Body of pancreas (tissue), 4 donors: ENCODE measurements around the gene BRIP1. TPM values are rescaled to one million over a fixed set of nuclear protein-coding genes. Genes with fewer than 3 reads are reported as not detected.

Source experiments
- ATAC-seq: fragments of 150-250 bp; one replicate; pipeline ENCODE4 v1.9.1; 2016
- DNase-seq, 4 donors: peaks; one replicate each; pipeline ENCODE4 v3.0.0-alpha.2; 2019
- H3K27ac ChIP-seq, 4 donors: fragments of 200-600 bp; sonication (generic); 1 replicate in 3 of 4; 2 replicates in 1 of 4; pipeline versions ENCODE4 v1.5.1 to v1.6.1; 2016 to 2019; ENCODE audit warnings: mild to moderate bottlenecking in 1 of 4, mixed read lengths in 1 of 4, moderate library complexity in 1 of 4
- H3K27me3 ChIP-seq, 2 donors: fragments of 200-600 bp; sonication (generic); one replicate each; pipeline ENCODE4 v1.6.0; 2016; ENCODE audit warnings: mild to moderate bottlenecking in 1 of 2
- H3K36me3 ChIP-seq, 2 donors: fragments of 200-600 bp; sonication (generic); replicated peaks in 1 of 2; 2 replicates each; pipeline ENCODE4 v1.5.1; 2016; ENCODE audit warnings: low read depth in 2 of 2; ENCODE audit not compliant: insufficient read depth in 1 of 2
- H3K4me1 ChIP-seq: fragments of 200-600 bp; sonication (generic); one replicate; pipeline ENCODE4 v1.6.0; 2016
- H3K4me3 ChIP-seq, 2 donors: fragments of 200-600 bp; sonication (generic); 1 replicate in 1 of 2; 2 replicates in 1 of 2; pipeline ENCODE4 v1.5.1; 2016 to 2019
- H3K9me3 ChIP-seq, 3 donors: fragments of 200-600 bp; sonication (generic); 1 replicate in 2 of 3; 2 replicates in 1 of 3; pipeline ENCODE4 v1.5.1; 2016
- CTCF ChIP-seq, 7 experiments: fragments of 450-650 bp in 4 of 7; fragments of 200-600 bp in 3 of 7; sonication (generic) in 3 of 7; IDR thresholded peaks; one replicate each; pipeline ENCODE4 v1.5.1; 2016 to 2019; ENCODE audit warnings: antibody characterized with exemption in 7 of 7
- POLR2A ChIP-seq, 3 donors: fragments of 450-650 bp; IDR thresholded peaks; one replicate each; pipeline ENCODE4 v1.6.1; 2016; ENCODE audit warnings: antibody characterized with exemption in 3 of 3, mild to moderate bottlenecking in 2 of 3
- WGBS, 2 donors: methylation state at CpG; one replicate each; pipeline ENCODE4 v1.1.5; 2017; 5-methylcytosine and 5-hydroxymethylcytosine counted together
- intact Hi-C: fragments of 100-400 bp; cut with DNase I; formaldehyde crosslinking; loops from one replicate; pipeline ENCODE4 v1.15.1; 2023
- total RNA-seq, 2 donors: library from RNA; depleted of rRNA; stranded (reverse); fragments of >200 nt; gene quantifications; one replicate each; pipeline ENCODE4 v1.1.0, GENCODE V29; 2016

The BRIP1 gene
- total RNA-seq, 2 donors from 2014 or later, result under 0.01 to 0.33 TPM

GRCh38 chr17:61852857-61853256, 10.5 kb downstream of the BRIP1 start:
- H3K27ac ChIP-seq, result no peak overlapping the region
- no peak for ATAC-seq
- H3K4me3 ChIP-seq, result no peak overlapping the region
- TF ChIP-seq POLR2A (IDR thresholded peaks at IDR 0.05) (no peak), CTCF (IDR thresholded peaks at IDR 0.05) (no peak)
- no peaks in the 10 kb centered on the region for H3K27me3 ChIP-seq
- no peaks in the 10 kb centered on the region for H3K36me3 ChIP-seq
- WGBS, 2 donors, result 96 to 97% methylated on average over 2 of the region's 2 CpGs
- intact Hi-C loops, result no loop called here
- H3K9me3 ChIP-seq, result no peaks in the 10 kb centered on the region
- DNase-seq, result no peak
- H3K4me1 ChIP-seq, result no peaks in the 10 kb centered on the region

GRCh38 chr17:61849674-61850073, 13.7 kb downstream of the BRIP1 start:
- DNase-seq (no peak), ATAC-seq (no peak)
- H3K9me3 ChIP-seq, result no peaks in the 10 kb centered on the region
- no peaks in the 10 kb centered on the region for H3K27me3 ChIP-seq
- H3K4me3 ChIP-seq, result no peak overlapping the region
- TF ChIP-seq POLR2A (IDR thresholded peaks at IDR 0.05) (no peak), CTCF (IDR thresholded peaks at IDR 0.05) (no peak)
- no peak overlapping the region for H3K27ac ChIP-seq
- no peaks in the 10 kb centered on the region for H3K4me1 ChIP-seq
- intact Hi-C loops, result no loop called here
- H3K36me3 ChIP-seq, result no peaks in the 10 kb centered on the region

- intact Hi-C loops, result no loop called here
- ATAC-seq, result no peak
- no peaks in the 10 kb centered on the region for H3K9me3 ChIP-seq
These were observed 14.4 kb downstream of the BRIP1 start for GRCh38 chr17:61848896-61849295.

GRCh38 chr17:61848247-61848646, 15.1 kb downstream of the BRIP1 start:
- intact Hi-C loops, result no loop called here
- TF ChIP-seq CTCF (IDR thresholded peaks at IDR 0.05) (no peak), POLR2A (IDR thresholded peaks at IDR 0.05) (no peak)
- WGBS, 2 donors, result 86 to 91% methylated on average over 2 of the region's 2 CpGs
- no peaks in the 10 kb centered on the region for H3K36me3 ChIP-seq
- no peaks in the 10 kb centered on the region for H3K4me1 ChIP-seq
- DNase-seq (no peak), ATAC-seq (no peak)
- H3K27me3 ChIP-seq, result no peaks in the 10 kb centered on the region
- H3K27ac ChIP-seq, result no peak overlapping the region
- no peak overlapping the region for H3K4me3 ChIP-seq
- no peaks in the 10 kb centered on the region for H3K9me3 ChIP-seq

More at GRCh38 chr17:61848896-61849295, 14.4 kb downstream of the BRIP1 start:
- Histone ChIP-seq H3K4me1 (no peaks in the 10 kb centered on the region), H3K36me3 (no peaks in the 10 kb centered on the region), H3K4me3 (no peak overlapping the region), H3K27me3 (no peaks in the 10 kb centered on the region), H3K27ac (no peak overlapping the region)
- DNase-seq, result no peak
- 41 to 48% methylated on average over 2 of the region's 2 CpGs for WGBS, 2 donors
- no peak for TF ChIP-seq CTCF (IDR thresholded peaks at IDR 0.05)
- TF ChIP-seq POLR2A (IDR thresholded peaks at IDR 0.05), result no peak

GRCh38 chr17:61847659-61848058, 15.7 kb downstream of the BRIP1 start:
- TF ChIP-seq POLR2A (IDR thresholded peaks at IDR 0.05), result no peak
- TF ChIP-seq CTCF (IDR thresholded peaks at IDR 0.05), result no peak
- DNase-seq, result no peak
- Histone ChIP-seq H3K4me3 (no peak overlapping the region), H3K27ac (no peak overlapping the region), H3K9me3 (no peaks in the 10 kb centered on the region), H3K27me3 (no peaks in the 10 kb centered on the region), H3K36me3 (no peaks in the 10 kb centered on the region), H3K4me1 (no peaks in the 10 kb centered on the region)
- no peak for ATAC-seq
- 87 to 91% methylated on average over 3 of the region's 3 CpGs for WGBS, 2 donors
- intact Hi-C loops, result no loop called here
